Islet precursor cell (in vitro differentiated cells): ENCODE data around the gene CAPN8.
A peak's percentile ranks its signal among the peaks of the same experiment; 100 is the strongest.

Experiments
- DNase-seq: peaks from one replicate; pipeline ENCODE4 v3.0.0-alpha.2; 2018

Gene CAPN8

DNA sequence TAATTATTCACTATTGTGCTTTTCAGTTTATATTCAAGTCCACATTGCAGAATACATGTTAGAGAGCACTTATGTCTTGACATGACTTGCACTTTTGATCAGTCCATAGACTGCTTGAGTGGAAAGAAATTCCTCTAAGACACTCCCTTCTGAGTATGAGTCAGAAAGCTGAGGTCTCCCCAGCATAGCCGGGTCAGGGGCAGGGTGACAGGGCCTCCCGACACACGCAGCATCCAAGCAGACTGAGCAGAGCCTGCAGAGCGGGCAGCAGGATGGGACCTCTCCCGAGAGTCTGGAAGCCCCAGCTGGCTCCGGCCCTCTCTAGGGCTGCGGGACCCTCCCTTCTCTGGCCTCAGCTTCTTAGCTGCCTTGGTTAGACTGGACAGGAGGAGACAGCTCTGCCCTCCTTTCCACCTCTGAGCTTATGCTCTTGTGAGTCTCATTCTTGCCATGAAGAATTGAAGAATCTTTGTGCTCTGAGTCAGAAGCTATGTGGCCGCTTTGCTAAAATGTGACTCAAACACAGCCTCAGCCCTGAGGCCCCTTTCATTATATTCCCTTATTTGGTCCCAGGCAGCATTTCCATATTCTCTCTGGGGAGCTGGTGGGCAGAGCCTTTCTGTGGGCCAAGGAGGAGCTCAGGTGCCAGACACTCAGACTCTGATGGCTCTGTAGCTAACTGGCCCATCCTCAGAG lies 35.6 kb upstream of the CAPN8 start:
- peak; percentile 97 for DNase-seq

DNA sequence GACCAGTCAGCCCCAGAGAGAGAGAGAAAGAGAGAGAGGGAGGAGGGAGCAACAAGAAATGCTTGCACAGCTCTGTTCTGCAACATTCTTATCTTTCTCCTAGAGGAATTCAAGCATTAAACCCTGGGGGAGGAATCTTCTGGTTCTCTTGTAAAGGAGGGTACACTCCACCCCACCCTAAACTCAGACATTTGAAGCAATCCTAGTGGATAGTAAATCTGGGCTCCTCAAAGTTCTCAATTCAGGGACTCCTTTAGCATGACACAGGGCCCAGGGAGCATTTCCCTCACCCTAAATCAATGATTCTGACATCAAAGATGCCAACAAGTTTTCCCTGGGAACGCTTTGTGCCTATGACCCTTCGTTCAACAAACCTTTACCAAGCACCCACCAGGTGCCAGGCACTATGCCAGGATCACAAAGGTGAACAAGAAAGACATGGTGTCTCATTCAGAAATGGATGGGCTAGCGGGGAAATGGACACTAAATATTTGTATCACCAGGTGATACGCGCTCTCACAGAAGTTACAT lies 35.0 kb upstream of the CAPN8 start:
- no peak for DNase-seq

GRCh38 chr1:223695941-223696340 lies 30.4 kb upstream of the CAPN8 start:
- no peak for DNase-seq

- DNase-seq, result no peak
Measured at GRCh38 chr1:223695014-223695548, 29.6 kb upstream of the CAPN8 start.

DNA sequence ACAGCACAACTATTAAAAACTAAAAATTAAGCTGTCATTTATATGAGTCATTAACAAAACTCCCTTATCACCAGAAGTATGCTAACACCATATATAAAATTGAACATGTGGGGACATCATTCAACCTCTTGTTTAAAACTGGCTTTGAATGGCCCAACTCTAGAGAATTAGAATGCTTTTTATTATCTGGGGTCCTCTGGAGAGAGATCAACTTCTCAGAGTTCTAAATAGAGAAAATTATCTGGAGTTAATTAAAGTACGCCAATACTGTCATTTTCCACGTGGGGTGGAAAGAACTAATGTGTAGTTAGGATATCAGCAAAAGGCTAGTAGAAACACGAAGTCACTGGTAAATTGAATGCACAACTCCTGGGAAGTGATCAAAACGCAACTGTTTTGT lies 25.6 kb upstream of the CAPN8 start:
- no peak for DNase-seq

GRCh38 chr1:223684488-223684792 lies 18.9 kb upstream of the CAPN8 start:
- DNase-seq, result no peak

DNA sequence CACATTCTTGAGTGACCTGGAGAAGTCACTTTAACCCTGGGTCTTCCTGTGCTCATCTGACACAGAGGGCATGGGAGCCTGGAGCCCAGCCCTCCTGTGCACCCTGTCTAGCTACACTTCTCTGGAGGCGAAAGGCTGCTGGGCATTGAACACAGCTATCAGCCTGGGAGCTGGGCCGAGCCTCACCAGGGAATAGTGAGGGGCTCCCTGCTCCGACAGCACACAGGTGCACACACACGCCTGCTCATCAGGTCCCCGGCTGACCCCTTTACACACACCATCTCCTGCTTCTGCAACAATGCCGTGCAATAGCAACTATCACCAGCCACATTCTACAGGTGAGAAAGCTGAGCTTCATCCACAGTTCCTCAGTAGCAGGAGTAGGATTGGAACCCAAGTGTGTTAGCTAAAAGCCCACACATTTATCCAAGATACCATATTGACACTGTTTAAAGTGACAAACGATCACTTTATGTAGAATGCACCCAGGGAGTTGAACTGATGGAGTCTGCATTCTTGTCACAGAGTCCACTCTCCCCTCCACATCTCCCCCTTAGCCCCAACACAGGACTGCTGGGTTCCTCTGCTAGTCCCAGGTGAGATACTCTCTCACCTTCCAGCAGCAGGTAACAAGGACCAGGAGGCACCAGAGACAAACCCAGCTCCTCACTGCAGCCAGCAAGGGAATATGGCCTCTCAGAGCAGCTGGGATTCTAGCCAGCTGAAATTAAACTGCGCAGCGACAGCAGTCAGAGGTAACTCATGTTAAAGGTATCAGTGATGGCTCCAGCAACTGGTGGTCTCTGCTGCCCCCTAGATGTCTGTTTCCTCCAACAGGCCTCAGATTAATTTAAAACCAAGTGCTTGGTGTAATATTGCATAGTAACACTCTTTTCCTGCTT lies 18.3 kb upstream of the CAPN8 start:
- peak; percentile 80 for DNase-seq

GRCh38 chr1:223682502-223682901 lies 17.0 kb upstream of the CAPN8 start:
- no peak for DNase-seq

DNA sequence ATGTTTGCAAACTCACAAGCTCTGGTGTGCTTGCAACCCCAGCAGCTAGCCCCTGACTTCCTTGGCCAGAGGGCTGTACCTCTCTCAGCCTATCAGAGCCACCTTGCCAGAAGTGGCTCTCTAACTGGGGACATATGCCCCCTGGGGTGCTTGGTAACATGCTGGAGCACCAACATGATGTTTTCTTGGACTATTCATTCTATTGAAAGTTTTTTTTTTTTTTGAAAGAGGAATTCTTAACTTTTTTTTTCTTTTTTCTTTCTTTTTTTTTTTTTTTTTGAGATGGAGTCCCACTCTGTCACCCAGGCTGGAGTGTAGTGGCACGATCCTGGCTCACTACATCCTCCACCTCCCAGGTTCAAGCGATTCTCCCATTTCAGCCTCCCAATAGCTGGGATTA lies 14.7 kb upstream of the CAPN8 start:
- DNase-seq, result no peak

DNA sequence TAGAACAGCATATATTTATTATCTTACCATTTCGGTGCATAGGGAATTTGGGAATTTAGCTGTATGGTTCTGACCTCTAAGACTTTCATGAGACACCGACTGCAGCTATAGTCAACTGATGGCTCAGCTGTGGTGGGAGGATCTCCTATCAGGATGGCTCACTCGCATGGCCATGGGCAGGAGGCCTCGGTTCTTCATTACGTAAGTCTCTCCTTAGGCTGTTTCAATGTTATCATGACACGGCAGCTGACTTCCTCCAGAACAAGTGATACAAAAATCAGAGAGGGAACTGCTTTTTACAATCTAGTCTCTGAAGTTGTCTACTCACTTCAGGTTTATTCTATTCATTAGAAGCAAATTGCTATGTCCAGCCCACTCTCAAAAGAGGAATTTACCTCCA lies 13.3 kb upstream of the CAPN8 start:
- DNase-seq, result no peak

DNA sequence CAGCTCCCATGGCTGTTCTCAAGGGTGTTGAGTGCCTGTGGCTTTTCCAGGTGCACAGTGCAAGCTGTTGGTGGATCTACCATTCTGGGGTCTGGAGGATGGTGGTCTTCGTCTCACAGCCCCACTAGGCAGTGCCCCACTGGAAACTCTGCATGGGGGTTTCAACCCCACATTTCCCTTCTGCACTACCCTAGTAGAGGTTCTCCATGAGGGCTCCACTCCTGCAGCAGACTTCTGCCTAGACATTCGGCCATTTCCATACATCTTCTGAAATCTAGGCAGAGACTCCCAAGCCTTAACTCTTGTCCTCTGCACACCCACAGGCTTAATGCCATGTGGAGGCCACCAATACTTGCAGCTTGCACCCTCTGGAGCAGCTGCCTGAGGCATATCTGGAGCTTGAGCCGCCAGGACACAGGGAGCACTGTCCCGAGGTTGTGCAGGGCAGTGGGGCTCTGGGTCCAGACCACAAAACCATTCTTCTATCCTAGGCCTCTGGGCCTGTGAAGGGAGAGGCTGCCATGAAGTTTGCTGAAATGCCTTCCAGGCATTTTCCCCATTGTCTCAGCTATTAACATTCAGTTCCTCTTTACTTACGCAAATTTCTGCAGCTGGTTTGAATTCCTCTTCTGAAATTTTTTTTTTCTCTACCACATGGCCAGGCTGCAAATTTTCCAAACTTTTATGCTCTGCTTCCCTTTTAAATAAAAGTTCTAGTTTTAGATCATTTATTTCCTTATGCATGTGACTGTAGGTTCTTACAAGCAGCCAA lies 8.8 kb upstream of the CAPN8 start:
- DNase-seq, result no peak

DNA sequence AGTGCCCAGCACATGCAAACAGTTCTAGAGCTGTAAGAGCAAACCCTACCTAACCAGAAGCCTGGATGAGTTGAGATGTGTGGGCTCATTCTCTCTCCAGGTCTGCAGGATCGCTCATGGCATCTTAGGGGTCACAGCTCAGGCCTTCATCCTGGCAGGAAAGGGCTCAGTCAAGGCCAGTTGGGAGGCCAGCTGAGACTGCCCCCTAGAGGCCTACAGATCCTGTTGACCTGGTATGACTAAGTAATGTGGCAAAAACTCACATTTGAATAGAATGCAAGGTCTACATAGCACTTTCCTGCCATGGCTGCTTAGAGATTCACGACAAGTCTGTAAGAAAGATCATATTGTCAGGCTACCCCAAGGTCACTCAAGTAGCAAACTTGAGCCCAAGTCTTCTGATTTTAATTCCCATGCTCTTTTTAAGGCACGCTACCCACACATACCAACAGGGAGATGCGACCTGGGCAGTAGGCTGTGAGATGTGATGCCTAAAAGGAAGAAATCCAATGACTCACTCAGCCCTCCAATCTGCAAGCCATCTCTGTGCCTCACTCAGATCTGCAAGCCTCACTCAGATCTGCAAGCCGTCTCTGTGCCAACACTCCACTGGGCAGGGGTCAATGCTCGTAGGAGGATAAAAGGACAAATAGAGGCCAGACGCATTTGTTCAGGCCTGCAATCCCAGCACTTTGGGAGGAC lies 5.1 kb upstream of the CAPN8 start:
- DNase-seq, result peak; percentile 71

DNA sequence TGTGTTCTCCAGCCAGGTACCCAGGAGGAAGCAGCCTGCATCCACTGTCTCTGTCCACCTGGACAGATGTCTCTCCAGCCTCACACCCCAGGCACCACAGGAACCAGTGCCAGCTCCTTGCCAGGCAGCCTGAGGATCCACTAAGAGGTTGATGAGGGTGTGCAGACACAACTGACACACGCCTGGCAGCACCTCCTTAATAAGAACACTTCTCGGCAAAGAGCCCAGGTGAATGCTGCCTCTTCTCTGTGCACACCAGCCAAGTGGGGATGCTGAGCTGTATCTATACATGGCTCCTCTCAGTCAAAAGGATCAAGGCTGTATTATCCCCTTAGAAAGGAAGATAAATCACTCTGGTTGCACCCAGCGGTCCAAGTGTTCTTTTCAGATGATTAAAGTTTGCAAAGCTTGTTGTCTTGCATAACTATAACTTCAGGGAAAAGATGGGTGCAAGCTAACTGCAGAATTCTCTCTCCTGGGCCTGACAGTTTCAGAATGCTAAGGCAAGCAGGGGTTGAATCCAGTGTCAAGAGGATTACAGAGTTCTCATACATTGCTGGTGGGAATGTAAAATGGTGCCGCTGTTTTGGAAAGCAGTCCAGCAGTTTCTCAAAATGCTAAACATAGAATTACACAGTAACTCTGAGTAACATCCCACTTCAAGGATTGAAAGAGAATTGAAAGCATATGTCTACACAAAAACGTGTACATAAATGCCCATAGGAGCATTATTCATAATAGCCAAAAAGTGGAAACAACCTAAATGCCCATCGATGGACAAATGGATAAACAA lies 3.7 kb upstream of the CAPN8 start:
- no peak for DNase-seq

DNA sequence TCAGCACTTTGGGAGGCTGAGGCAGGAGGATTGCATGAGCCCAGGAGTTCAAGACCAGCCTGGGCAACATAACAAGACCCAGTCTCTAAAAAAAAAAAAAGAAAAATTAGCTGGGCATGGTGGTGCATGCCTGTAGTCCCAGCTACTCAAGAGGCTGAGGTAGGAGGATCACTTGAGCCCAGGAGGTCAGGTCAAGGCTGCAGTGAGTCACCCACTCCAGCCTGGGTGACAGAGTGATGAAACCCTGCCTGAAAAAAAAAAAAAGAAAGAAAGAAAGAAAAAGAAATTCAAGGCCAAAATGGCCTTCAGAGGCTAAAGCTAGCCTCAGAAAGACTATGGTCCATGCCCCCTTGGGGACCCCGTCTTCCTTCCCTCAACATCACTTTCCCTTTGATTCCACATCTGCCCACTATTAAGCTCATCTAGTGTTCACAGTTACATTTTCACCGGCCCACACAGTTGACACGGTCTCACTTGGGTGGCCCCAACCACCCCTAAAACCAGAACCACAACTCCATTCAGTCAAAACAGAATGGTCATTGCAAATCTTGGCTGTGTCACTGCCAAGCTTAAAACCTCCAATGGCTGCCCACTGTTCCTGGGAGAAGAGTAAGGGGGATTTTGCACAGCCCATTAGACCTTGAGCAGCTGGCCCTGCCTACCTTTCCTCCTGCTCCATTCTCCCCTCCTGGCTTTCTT lies 2.1 kb upstream of the CAPN8 start:
- no peak for DNase-seq

- no peak for DNase-seq
Measured at GRCh38 chr1:223664106-223664505, 1.4 kb downstream of the CAPN8 start.

GRCh38 chr1:223662943-223663342 lies 2.6 kb downstream of the CAPN8 start:
- no peak for DNase-seq

GRCh38 chr1:223659711-223660110 lies 5.8 kb downstream of the CAPN8 start:
- no peak for DNase-seq

GRCh38 chr1:223657978-223658377 lies 7.5 kb downstream of the CAPN8 start:
- no peak for DNase-seq

DNA sequence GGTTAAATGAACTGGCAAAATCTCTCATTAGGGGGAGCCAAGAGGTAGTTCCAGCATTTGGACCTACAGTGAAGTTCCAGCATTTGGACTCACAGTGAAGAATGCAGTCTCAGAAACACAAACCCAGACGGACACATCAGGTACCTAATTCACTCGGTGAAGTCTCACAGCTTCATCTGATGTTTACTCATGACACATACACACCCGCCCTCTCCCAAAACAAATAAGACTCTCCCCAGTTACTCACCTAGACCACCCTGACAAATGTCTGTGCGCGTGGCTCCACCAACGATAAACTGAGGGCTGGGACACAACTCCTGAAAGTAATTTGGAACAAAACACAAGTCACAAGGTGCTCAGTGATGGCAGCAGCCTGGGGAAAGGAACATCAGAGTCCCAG lies 11.4 kb downstream of the CAPN8 start:
- no peak for DNase-seq

DNA sequence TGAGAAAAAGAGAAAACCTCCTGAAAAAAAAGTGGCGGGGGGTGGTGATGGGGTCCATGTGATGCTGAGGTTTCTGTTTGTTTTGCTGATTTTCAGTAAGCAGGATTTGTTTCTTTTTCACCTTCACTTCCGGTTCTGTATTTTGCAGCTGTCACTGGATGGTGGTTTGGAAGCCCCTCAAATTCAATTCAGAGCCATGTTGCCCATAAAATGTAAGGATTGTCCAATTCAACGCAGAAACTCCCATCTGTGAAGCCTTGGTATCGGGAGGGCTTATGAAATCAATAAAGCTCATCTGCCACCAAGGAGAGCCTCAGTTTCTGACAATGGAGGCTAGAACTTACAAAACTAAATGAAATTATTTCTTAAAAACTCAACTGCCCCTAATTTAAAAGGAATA lies 12.1 kb downstream of the CAPN8 start:
- no peak for DNase-seq

DNA sequence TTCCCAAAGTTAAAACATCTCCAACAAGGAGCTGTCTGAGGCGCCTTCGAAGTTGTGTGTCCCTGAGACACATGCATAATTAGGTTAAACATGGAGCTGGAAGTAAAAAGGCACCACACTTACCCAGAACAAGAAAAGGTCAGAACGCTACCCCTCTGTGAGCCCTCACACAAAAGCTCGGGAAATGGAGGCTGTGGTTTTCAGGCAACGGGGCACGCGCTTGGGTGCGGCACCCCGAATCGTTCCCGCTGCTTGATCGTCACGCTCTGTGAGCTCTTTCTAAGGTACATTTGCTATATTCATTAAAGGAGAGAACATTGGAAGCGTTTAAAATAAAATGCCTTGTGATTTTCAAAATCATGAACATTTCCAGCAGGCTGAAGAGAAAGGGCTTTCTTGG lies 12.5 kb downstream of the CAPN8 start:
- no peak for DNase-seq
